GM12878 (cell line): ENCODE results near the gene IRF6. TPM values are rescaled to one million over a fixed set of nuclear protein-coding genes. Genes with fewer than 3 reads are reported as not detected.

Source experiments
- ATAC-seq: fragments of 200-7000 bp; cut with Tn5 transposase; 3 replicates; pipeline ENCODE4 v1.9.1; 2020; ENCODE audit warnings: mild to moderate bottlenecking, moderate library complexity
- BruUV-seq: library from RNA; stranded (reverse); fragments of 400-500 nt; replicated peaks from 2 replicates; lab custom pipeline; 2021; lab: Mats Ljungman, UMichigan
- CTCF ChIA-PET: fragments of 300-600 bp; sonication (Branson Sonifier 250); formaldehyde crosslinking; extraction: SDS; loops from one replicate; lab custom pipeline; 2021; ENCODE audit warnings: inconsistent platforms; lab: Yijun Ruan, JAX
- POLR2A ChIA-PET: fragments of 350-600 bp; formaldehyde crosslinking; extraction: SDS; loops from one replicate; lab custom pipeline; 2021; ENCODE audit warnings: inconsistent platforms; lab: Charles Lee
- RAD21 ChIA-PET: fragments of 300-600 bp; sonication (Branson Sonifier 250); formaldehyde crosslinking; loops from one replicate; lab custom pipeline; 2023; ENCODE audit warnings: antibody characterized with exemption; ENCODE audit not compliant: unreplicated experiment; lab: Charles Lee
- SMC1A ChIA-PET: fragments of 300-600 bp; sonication (Branson Sonifier 250); formaldehyde crosslinking; loops from one replicate; lab custom pipeline; 2023; ENCODE audit not compliant: unreplicated experiment, uncharacterized antibody; lab: Charles Lee
- DNase-seq: peaks from one replicate; pipeline ENCODE4 v3.0.0-alpha.2; 2011; ENCODE audit warnings: low read depth, low spot score
- FAIRE-seq: peaks from 3 replicates; lab custom pipeline; 2011; peaks lifted over from hg19 to GRCh38; lab: Jason Lieb, UNC
- H2AFZ ChIP-seq: 2 replicates; pipeline ENCODE4 v1.6.0; 2011; ENCODE audit warnings: low read depth, low read length, control low read depth; ENCODE audit not compliant: control insufficient read depth
- H3K27ac ChIP-seq: 2 replicates; pipeline ENCODE4 v1.5.1; 2011; ENCODE audit warnings: control low read depth; ENCODE audit not compliant: control insufficient read depth, insufficient read depth
- H3K27me3 ChIP-seq, 2 experiments: replicated peaks in 1 of 2; 2 replicates each; pipeline versions ENCODE4 v1.6.0 to v1.6.1; 2011; ENCODE audit warnings: low read length in 1 of 2; ENCODE audit not compliant: control insufficient read depth in 2 of 2, insufficient read depth in 2 of 2
- H3K36me3 ChIP-seq, 2 experiments: 2 replicates each; pipeline ENCODE4 v1.5.1; 2011; ENCODE audit warnings: low read length in 1 of 2; ENCODE audit not compliant: control insufficient read depth in 2 of 2, insufficient read depth in 2 of 2
- H3K4me1 ChIP-seq: 2 replicates; pipeline ENCODE4 v1.6.1; 2011; ENCODE audit warnings: mild to moderate bottlenecking, low read length, moderate library complexity, mixed read lengths; ENCODE audit not compliant: control insufficient read depth, insufficient read depth
- H3K4me2 ChIP-seq: 2 replicates; pipeline ENCODE4 v1.6.0; 2011; ENCODE audit warnings: control low read depth; ENCODE audit not compliant: control insufficient read depth, insufficient read depth
- H3K4me3 ChIP-seq: fragments of 200-600 bp; sonication (generic); 2 replicates; pipeline ENCODE4 v1.5.1; 2016
- H3K79me2 ChIP-seq: 2 replicates; pipeline ENCODE4 v1.6.0; 2011; ENCODE audit warnings: low read length; ENCODE audit not compliant: control insufficient read depth, insufficient read depth
- H3K9ac ChIP-seq: 2 replicates; pipeline ENCODE4 v1.8.0; 2011; ENCODE audit warnings: low read length, control low read depth, mixed read lengths; ENCODE audit not compliant: control insufficient read depth, insufficient read depth
- H3K9me3 ChIP-seq: replicated peaks from 3 replicates; pipeline ENCODE4 v1.5.1; 2011; ENCODE audit warnings: mild to moderate bottlenecking, low read length; ENCODE audit not compliant: control insufficient read depth, insufficient read depth
- H4K20me1 ChIP-seq: 2 replicates; pipeline ENCODE4 v1.6.0; 2011; ENCODE audit not compliant: control insufficient read depth, insufficient read depth
- ASH2L ChIP-seq: fragments of 300-600, 200-600 bp; sonication (generic); IDR thresholded peaks from 2 replicates; pipeline ENCODE4 v1.6.1; 2017; ENCODE audit warnings: low read depth, mild to moderate bottlenecking, borderline replicate concordance
- CHD2 ChIP-seq: IDR thresholded peaks from 2 replicates; pipeline ENCODE4 v1.6.1; 2011; ENCODE audit warnings: low read depth, low read length, improper control_type of control experiment, borderline replicate concordance
- FOS ChIP-seq: IDR thresholded peaks from 3 replicates; pipeline ENCODE4 v1.6.1; 2011; ENCODE audit warnings: borderline replicate concordance; ENCODE audit not compliant: insufficient read length; ENCODE audit errors: extremely low read depth
- FOXM1 ChIP-seq: IDR thresholded peaks from 2 replicates; pipeline ENCODE4 v1.6.1; 2012; ENCODE audit warnings: low read depth, mild to moderate bottlenecking, inconsistent platforms, low read length, moderate library complexity
- IKZF1 ChIP-seq: fragments of 450-650 bp; conservative IDR thresholded peaks from 2 replicates; pipeline ENCODE4 v1.6.1; 2017; ENCODE audit warnings: antibody characterized with exemption, mild to moderate bottlenecking
- KDM1A ChIP-seq: fragments of 200-600 bp; sonication (generic); IDR thresholded peaks from 2 replicates; pipeline ENCODE4 v1.6.1; 2016; ENCODE audit warnings: borderline replicate concordance
- NKRF ChIP-seq: fragments of 450-650 bp; conservative IDR thresholded peaks from 2 replicates; pipeline ENCODE4 v1.6.1; 2017; ENCODE audit warnings: mild to moderate bottlenecking, moderate library complexity
- POLR2A ChIP-seq: IDR thresholded peaks from 2 replicates; pipeline ENCODE4 v1.6.1; 2011; ENCODE audit warnings: low read depth, mild to moderate bottlenecking, low read length
- REST ChIP-seq: IDR thresholded peaks from 2 replicates; pipeline ENCODE4 v1.6.1; 2012; ENCODE audit warnings: mild to moderate bottlenecking, low read depth, low read length
- STAT1 ChIP-seq: fragments of 450-650 bp; conservative IDR thresholded peaks from 2 replicates; pipeline ENCODE4 v1.6.1; 2014; ENCODE audit warnings: antibody characterized with exemption, mild to moderate bottlenecking
- SUZ12 ChIP-seq: fragments of 200-600 bp; sonication (generic); IDR thresholded peaks from one replicate; pipeline ENCODE4 v1.6.1; 2018; ENCODE audit warnings: antibody characterized with exemption, mild to moderate bottlenecking; ENCODE audit not compliant: unreplicated experiment
- ZNF24 ChIP-seq: fragments of 450-650 bp; IDR thresholded peaks from 2 replicates; pipeline ENCODE4 v1.6.1; 2017; ENCODE audit warnings: antibody characterized with exemption, mild to moderate bottlenecking
- WGBS: methylation state at CpG from one replicate; pipeline ENCODE4 v1.1.6; 2016; ENCODE audit warnings: low lambda C conversion rate; ENCODE audit not compliant: insufficient replicate concordance, insufficient coverage; ENCODE audit errors: missing lambda C conversion rate; 5-methylcytosine and 5-hydroxymethylcytosine counted together
- in situ Hi-C: fragments of 300-500 bp; cut with MboI; formaldehyde crosslinking; loops from 9 replicates; pipeline ENCODE4 v1.14.3; 2018; ENCODE audit warnings: mixed read lengths
- intact Hi-C: fragments of 100-400 bp; cut with micrococcal nuclease; formaldehyde crosslinking; loops from one replicate; pipeline ENCODE4 v1.14.2; 2022; ENCODE audit not compliant: unreplicated experiment
- polyA plus RNA-seq, 11 experiments: library from polyadenylated mRNA; depleted of rRNA in 4 of 11; unstranded in 6 of 11; stranded (reverse) in 5 of 11; fragments of >200 nt; fragmentation: Nextera tagmentation in 4 of 11; fragmentation: Illumina TruSeq in 1 of 11; extraction: Ambion mirVana in 4 of 11; extraction: Trizol in 1 of 11; gene quantifications; 1 replicate in 1 of 11; 2 replicates in 10 of 11; pipeline versions ENCODE4 v1.2.1 to v1.2.3, GENCODE V29; 2011 to 2016; ENCODE audit warnings: inconsistent platforms in 2 of 11, missing spikeins in 2 of 11, low read depth in 1 of 11
- total RNA-seq, 4 experiments: library from RNA; depleted of rRNA in 3 of 4; stranded (reverse); fragments of >200 nt in 3 of 4; fragmentation: Illumina TruSeq in 1 of 4; extraction: Trizol in 1 of 4; gene quantifications; 2 replicates each; pipeline versions ENCODE4 v1.2.1 to v1.2.3, GENCODE V29; 2013 to 2021
- TF ChIP-seq, protein P1 (sequence below): IDR thresholded peaks from 2 replicates; pipeline ENCODE4 v1.6.1; 2012; ENCODE audit warnings: low read length, inconsistent platforms

The IRF6 gene
- total and polyA plus RNA-seq, 10 of the 15 experiments (the other 5 are each of a cell fraction or from before 2014, with no cell fraction given), result 0.04 to 0.50 (median 0.09) TPM; not detected in 1

DNA sequence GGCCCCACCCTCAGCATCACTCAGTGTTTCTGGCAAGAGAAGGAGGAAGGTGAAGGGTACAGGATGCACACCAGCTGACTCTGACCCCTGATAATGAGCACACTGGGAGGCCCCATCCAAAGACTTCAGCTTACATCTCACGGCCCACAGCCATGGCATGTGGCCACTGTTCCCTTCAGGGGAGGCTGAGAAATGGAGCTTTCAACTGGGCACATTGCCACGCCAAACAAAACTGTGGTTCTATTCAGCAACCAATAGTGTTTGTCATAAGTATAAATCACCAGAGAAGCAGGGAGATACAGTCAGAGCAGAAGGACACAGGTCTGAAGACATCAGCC, 62.8 kb downstream of the IRF6 start:
- ChIA-PET RAD21 (interaction anchor here (1.1 to 1.3 kb wide), 2 partner anchors 135 to 173 kb away, joined by 3 read pairs; no protein-coding TSS in a partner anchor), POLR2A (interaction anchor here (1.0 to 1.2 kb wide), 2 partner anchors 41 to 68 kb away, joined by 3 read pairs; partner anchors contain the start of gene G0S2), CTCF (interaction anchor here (0.9 to 6.6 kb wide), 4 partner anchors 20 to 177 kb away, joined by 3 to 40 read pairs (median 6); no protein-coding TSS in a partner anchor), SMC1A (interaction anchor here (0.8 to 1.1 kb wide), 2 partner anchors 18 to 31 kb away, joined by 4 to 5 read pairs; no protein-coding TSS in a partner anchor)
- Histone ChIP-seq H3K27ac (no peak overlapping the region), H3K4me1 (peaks cover 3% of the 10 kb centered on the region), H3K9me3 (no peaks in the 10 kb centered on the region), H3K4me3 (no peak overlapping the region), H3K36me3 (no peaks in the 10 kb centered on the region), H3K4me2 (no peak overlapping the region), H3K27me3 (no peaks in the 10 kb centered on the region), H3K79me2 (no peaks in the 10 kb centered on the region), H2AFZ (no peak overlapping the region), H3K9ac (no peak overlapping the region), H4K20me1 (no peaks in the 10 kb centered on the region)
- no peak for FAIRE-seq
- WGBS, result 46% methylated on average over 2 of the region's 2 CpGs
- intact Hi-C loops (loop anchor here (10.0 kb wide), 1 partner anchor 138 kb away; no protein-coding TSS in a partner anchor), in situ Hi-C loops (no loop called here)
- BruUV-seq, result no TSS peak
- no peak for DNase-seq
- TF ChIP-seq SUZ12 (no peak), KDM1A (no peak), FOXM1 (no peak), POLR2A (no peak), ASH2L (no peak), STAT1 (no peak), IKZF1 (no peak), REST (no peak), ZNF24 (no peak), FOS (no peak), NKRF (no peak), CHD2 (no peak)
- TF ChIP-seq, protein P1, sequence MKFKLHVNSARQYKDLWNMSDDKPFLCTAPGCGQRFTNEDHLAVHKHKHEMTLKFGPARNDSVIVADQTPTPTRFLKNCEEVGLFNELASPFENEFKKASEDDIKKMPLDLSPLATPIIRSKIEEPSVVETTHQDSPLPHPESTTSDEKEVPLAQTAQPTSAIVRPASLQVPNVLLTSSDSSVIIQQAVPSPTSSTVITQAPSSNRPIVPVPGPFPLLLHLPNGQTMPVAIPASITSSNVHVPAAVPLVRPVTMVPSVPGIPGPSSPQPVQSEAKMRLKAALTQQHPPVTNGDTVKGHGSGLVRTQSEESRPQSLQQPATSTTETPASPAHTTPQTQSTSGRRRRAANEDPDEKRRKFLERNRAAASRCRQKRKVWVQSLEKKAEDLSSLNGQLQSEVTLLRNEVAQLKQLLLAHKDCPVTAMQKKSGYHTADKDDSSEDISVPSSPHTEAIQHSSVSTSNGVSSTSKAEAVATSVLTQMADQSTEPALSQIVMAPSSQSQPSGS, result no peak
- ATAC-seq, result no peak
